ENCODE data around the gene MRPL53. TPM values are rescaled to one million over a fixed set of nuclear protein-coding genes. Genes with fewer than 3 reads are reported as not detected.

MRPL53 gene
- total and polyA plus RNA-seq, 2 of the 13 experiments (the other 11 are each of a cell fraction or from before 2014, with no cell fraction given): 34.3 to 51.9 TPM

- TF ChIP-seq NFE2L1 (CRISPR knock-in tag; IDR thresholded peaks at IDR 0.05; ENCODE audit: borderline replicate concordance) (no peak), FOXM1 (CRISPR knock-in tag; IDR thresholded peaks at IDR 0.05) (no peak), POLR2AphosphoS2 (IDR thresholded peaks at IDR 0.05; ENCODE audit: low read depth, low read length) (peak; percentile 83), ZNF547 (CRISPR knock-in tag; IDR thresholded peaks at IDR 0.05) (no peak; the same call in 1 of the 2 replicates), ZNF780A (CRISPR knock-in tag; IDR thresholded peaks at IDR 0.05) (0 out of 2 replicates have a peak, but pooled peaks have one; percentile 26), RCOR2 (CRISPR knock-in tag; IDR thresholded peaks at IDR 0.05) (no peak), ZBTB7A (CRISPR knock-in tag; IDR thresholded peaks at IDR 0.05) (peak; percentile 90), NFYB (CRISPR knock-in tag; IDR thresholded peaks at IDR 0.05) (peak; percentile 75), SIN3A (IDR thresholded peaks at IDR 0.05; ENCODE audit: borderline replicate concordance, low read depth, low read length) (0 out of 2 replicates have a peak, but pooled peaks have one; percentile 15), ELK4 (CRISPR knock-in tag; IDR thresholded peaks at IDR 0.05; ENCODE audit: borderline replicate concordance) (no peak), ZBTB21 (CRISPR knock-in tag; IDR thresholded peaks at IDR 0.05) (no peak), MXD4 (CRISPR knock-in tag; IDR thresholded peaks at IDR 0.05) (peak; percentile 85), KMT2A (CRISPR knock-in tag; IDR thresholded peaks at IDR 0.05) (peak; percentile 88), ZNF777 (CRISPR knock-in tag; IDR thresholded peaks at IDR 0.05) (peak; percentile 91), ZNF720 (CRISPR knock-in tag; IDR thresholded peaks at IDR 0.05) (no peak), LBX2 (CRISPR knock-in tag; IDR thresholded peaks at IDR 0.05; ENCODE audit: borderline replicate concordance) (peak; percentile 55; the same call in 1 of the 2 replicates), HCFC1 (IDR thresholded peaks at IDR 0.05; ENCODE audit: low read depth, low read length) (peak; percentile 26; the same call in 1 of the 2 replicates)
- TF ChIP-seq, protein P1, sequence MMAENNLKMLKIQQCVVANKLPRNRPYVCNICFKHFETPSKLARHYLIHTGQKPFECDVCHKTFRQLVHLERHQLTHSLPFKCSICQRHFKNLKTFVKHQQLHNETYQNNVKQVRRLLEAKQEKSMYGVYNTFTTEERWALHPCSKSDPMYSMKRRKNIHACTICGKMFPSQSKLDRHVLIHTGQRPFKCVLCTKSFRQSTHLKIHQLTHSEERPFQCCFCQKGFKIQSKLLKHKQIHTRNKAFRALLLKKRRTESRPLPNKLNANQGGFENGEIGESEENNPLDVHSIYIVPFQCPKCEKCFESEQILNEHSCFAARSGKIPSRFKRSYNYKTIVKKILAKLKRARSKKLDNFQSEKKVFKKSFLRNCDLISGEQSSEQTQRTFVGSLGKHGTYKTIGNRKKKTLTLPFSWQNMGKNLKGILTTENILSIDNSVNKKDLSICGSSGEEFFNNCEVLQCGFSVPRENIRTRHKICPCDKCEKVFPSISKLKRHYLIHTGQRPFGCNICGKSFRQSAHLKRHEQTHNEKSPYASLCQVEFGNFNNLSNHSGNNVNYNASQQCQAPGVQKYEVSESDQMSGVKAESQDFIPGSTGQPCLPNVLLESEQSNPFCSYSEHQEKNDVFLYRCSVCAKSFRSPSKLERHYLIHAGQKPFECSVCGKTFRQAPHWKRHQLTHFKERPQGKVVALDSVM (CRISPR knock-in tag; IDR thresholded peaks at IDR 0.05): peak; percentile 8
- TF ChIP-seq, protein P2, sequence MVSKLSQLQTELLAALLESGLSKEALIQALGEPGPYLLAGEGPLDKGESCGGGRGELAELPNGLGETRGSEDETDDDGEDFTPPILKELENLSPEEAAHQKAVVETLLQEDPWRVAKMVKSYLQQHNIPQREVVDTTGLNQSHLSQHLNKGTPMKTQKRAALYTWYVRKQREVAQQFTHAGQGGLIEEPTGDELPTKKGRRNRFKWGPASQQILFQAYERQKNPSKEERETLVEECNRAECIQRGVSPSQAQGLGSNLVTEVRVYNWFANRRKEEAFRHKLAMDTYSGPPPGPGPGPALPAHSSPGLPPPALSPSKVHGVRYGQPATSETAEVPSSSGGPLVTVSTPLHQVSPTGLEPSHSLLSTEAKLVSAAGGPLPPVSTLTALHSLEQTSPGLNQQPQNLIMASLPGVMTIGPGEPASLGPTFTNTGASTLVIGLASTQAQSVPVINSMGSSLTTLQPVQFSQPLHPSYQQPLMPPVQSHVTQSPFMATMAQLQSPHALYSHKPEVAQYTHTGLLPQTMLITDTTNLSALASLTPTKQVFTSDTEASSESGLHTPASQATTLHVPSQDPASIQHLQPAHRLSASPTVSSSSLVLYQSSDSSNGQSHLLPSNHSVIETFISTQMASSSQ (IDR thresholded peaks at IDR 0.05; ENCODE audit: low read depth): 0 out of 2 replicates have a peak, but pooled peaks have one; percentile 3
- TF ChIP-seq, protein P2 (CRISPR knock-in tag; IDR thresholded peaks at IDR 0.05; ENCODE audit: borderline replicate concordance): peak; percentile 86; the same call in 1 of the 2 replicates
- TF ChIP-seq, protein P3, sequence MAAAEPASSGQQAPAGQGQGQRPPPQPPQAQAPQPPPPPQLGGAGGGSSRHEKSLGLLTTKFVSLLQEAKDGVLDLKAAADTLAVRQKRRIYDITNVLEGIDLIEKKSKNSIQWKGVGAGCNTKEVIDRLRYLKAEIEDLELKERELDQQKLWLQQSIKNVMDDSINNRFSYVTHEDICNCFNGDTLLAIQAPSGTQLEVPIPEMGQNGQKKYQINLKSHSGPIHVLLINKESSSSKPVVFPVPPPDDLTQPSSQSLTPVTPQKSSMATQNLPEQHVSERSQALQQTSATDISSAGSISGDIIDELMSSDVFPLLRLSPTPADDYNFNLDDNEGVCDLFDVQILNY (CRISPR knock-in tag; conservative IDR thresholded peaks at IDR 0.05): 0 out of 2 replicates have a peak, but pooled peaks have one; percentile 21
These were observed 34.9 kb upstream of the MRPL53 start, which contains the start of gene PCGF1 (continued) for GRCh38 chr2:74507145-74507925.

Measured in HepG2 (cell line).